RCC 7860 (cell line): Measurements from ENCODE around the gene GOLGA8B.
"Not testable (repeated sequence)": the region's sequence is repeated elsewhere in the genome, so short reads cannot be mapped to it uniquely, and the experiment has no call there.

Experiments used
- DNase-seq: peaks from one replicate; pipeline ENCODE4 v3.0.0-alpha.2; 2015; ENCODE audit warnings: low spot score
- FAIRE-seq: peaks from 2 replicates; lab custom pipeline; 2012; peaks lifted over from hg19 to GRCh38; lab: Jason Lieb, UNC

The GOLGA8B gene

GRCh38 chr15:34567174-34567573 lies 16.3 kb downstream of the GOLGA8B start:
- FAIRE-seq, DNase-seq: not testable (repeated sequence)

- FAIRE-seq, DNase-seq: not testable (repeated sequence)
These were observed 18.7 kb downstream of the GOLGA8B start for GRCh38 chr15:34564711-34565110.

GRCh38 chr15:34560814-34561213 lies 22.6 kb downstream of the GOLGA8B start:
- FAIRE-seq, DNase-seq: not testable (repeated sequence)

GRCh38 chr15:34559764-34560163 lies 23.7 kb downstream of the GOLGA8B start:
- FAIRE-seq, DNase-seq: not testable (repeated sequence)

- FAIRE-seq, DNase-seq: not testable (repeated sequence)
These were observed 28.3 kb downstream of the GOLGA8B start for GRCh38 chr15:34555162-34555561.

- FAIRE-seq = not testable (repeated sequence)
These were observed 28.7 kb downstream of the GOLGA8B start for GRCh38 chr15:34554716-34555115.

GRCh38 chr15:34554126-34554525 lies 29.3 kb downstream of the GOLGA8B start:
- not testable (repeated sequence) for FAIRE-seq, DNase-seq

More at GRCh38 chr15:34554716-34555115, 28.7 kb downstream of the GOLGA8B start:
- DNase-seq = not testable (repeated sequence)

- DNase-seq, FAIRE-seq: not testable (repeated sequence)
These were observed 33.3 kb downstream of the GOLGA8B start for GRCh38 chr15:34550129-34550528.

- not testable (repeated sequence) for DNase-seq, FAIRE-seq
These were observed 34.1 kb downstream of the GOLGA8B start for GRCh38 chr15:34549381-34549809.

GRCh38 chr15:34543860-34544649 lies 39.4 kb downstream of the GOLGA8B start:
- not testable (repeated sequence) for FAIRE-seq, DNase-seq

GRCh38 chr15:34535857-34536256 lies 47.6 kb downstream of the GOLGA8B start:
- DNase-seq, FAIRE-seq: not testable (repeated sequence)
